GM11168 (cell line): ENCODE measurements around the gene TDRD7.

Experiments used
- in situ Hi-C: fragments of 300-500 bp; cut with MboI; formaldehyde crosslinking; loops from one replicate; pipeline ENCODE4 v1.12.0; 2022; ENCODE audit warnings: low sequenced_read_pairs; ENCODE audit not compliant: unreplicated experiment

Gene TDRD7

DNA sequence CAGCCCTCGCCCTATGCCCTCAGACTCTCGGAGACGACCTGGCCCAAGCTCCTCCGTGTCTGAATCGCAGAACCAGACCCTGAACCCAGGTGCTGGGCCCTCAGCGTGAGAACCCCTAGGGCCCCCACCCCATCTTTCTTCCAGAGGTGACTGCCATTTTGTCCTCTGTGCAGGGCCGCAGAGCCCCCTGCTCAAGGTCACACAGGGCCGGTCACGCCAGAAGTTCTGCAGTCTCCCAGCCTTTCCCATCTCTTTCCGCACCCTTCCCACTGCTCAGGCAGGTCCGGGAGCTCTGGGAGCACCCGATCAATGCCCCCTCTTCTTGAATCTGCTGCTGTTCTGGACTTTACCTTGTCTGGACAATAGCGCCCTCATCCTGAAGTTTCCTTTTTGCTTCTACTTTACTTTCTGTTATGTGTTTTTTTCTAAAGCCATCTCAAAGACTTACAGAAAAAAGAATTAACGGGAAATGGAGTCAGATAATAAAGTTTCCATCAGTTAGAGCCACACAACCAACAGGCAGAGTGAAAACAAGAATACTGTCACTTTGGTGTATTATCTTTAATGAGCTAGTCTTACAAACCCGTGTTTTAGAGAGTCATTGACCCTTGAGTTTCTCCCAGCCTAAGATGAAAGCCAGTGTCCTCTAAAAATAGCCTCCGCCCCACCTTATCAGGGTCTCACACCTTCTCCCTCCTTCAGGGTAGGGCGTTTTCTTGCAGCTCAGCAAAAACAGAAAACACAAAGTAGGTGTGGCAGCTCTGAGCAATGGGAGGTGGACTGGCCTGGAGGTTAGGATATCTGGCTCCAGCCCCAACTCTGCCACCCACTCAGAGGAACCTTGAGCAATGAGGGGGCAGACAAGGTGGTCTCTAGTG, 91.3 kb downstream of the TDRD7 start:
- in situ Hi-C loops: no loop called here

GRCh38 chr9:97503862-97504210, 91.9 kb downstream of the TDRD7 start:
- in situ Hi-C loops: no loop called here

- in situ Hi-C loops: no loop called here
Observed at GRCh38 chr9:97504381-97505216, 92.7 kb downstream of the TDRD7 start.

GRCh38 chr9:97505845-97506244, 93.9 kb downstream of the TDRD7 start:
- in situ Hi-C loops: no loop called here

DNA sequence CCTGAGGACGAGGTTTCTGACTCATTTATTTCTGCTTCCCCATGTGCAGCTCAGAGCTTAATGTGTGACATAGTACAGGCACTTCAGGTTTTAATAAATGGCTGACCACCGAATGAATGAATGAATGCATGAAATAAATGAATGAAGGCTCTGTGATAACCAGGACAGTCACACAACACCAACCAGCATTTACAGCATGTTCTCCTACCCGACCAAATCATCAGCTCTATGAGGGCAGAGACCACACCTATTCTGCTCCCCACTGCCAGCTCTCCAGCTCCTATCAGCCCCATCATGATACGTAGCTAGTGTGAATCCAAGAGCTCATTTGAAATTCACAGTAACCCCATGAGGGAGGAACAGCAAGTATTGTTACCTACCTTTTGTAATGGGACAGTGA, 94.4 kb downstream of the TDRD7 start:
- in situ Hi-C loops: no loop called here

- in situ Hi-C loops: no loop called here
Observed at GRCh38 chr9:97506787-97507186, 94.9 kb downstream of the TDRD7 start.

DNA sequence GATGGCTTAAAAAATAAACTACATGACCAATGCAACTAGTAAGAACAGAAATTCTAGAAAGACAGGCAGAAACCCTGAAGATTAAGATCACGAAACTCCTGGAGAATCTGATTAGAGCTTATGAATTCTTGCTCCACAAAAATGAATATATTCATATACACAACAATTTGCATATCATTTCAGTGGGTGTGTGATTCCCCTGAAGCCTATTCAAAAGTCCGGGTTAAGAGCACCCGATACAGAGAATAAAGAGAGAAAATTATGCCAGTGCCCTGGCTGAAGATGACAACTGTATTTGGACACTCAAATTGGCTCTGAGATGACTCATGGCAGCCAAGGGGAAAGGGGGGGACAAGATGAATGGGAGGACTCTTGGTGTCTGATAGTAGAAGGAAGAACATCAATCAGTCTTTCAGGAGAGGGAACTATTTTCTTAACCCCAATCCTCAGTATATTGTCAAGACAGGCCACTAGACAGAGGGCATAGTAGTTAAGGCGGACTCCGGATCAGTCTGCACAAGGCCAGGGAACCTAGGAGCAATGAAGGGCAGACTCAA, 95.6 kb downstream of the TDRD7 start:
- in situ Hi-C loops: no loop called here

DNA sequence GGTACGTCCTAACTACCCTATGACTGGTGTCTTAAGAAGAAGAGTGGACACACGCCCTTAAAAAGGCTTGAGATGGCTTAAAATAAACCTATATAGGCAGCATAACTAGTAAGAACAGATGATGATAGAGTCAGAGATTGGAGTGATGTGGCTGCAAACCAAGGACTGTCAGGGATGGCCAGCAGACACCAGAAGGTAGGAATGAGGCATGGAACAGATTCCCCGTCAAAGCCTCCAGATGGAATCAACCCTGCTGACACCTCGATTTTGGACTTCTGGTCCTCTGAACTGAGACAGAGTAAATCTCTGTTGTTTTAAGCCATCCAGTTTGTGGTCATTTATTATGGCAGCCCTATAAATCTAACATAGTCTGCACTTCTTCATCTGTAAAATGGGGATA, 97.0 kb downstream of the TDRD7 start:
- in situ Hi-C loops: no loop called here

GRCh38 chr9:97510797-97511654, 99.1 kb downstream of the TDRD7 start:
- in situ Hi-C loops: no loop called here

- in situ Hi-C loops: no loop called here
Observed at GRCh38 chr9:97511655-97512427, 99.9 kb downstream of the TDRD7 start.

DNA sequence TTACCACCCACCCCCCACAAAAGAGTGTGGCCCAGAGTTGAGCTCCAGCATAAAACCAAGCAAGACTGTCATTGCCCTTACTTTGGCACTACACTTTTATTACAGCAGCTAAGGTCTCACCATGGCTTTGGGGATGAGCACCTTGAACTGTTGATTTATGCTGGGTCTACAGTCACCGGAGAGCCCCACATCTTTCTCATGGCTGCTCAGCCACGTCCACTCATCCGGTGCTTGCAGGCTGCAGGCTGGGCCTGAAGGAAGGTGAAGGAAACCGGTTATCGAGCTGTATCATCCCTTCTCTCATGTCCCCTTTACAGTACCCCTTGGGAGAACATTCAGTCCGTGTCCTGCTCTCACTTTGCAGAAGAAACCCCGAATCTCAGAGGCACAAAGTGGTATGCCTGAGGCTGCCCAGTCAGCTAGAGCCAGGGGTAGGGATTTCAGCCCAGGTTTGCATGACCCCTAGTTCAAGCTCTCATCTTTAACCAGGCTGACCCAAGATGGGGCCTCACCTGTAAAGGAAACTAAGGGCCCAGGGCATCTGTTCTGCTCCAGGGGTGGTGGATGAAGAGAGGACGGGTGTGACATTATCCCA, 101.2 kb downstream of the TDRD7 start:
- in situ Hi-C loops: no loop called here

GRCh38 chr9:97514531-97514930, 102.6 kb downstream of the TDRD7 start:
- in situ Hi-C loops: no loop called here

DNA sequence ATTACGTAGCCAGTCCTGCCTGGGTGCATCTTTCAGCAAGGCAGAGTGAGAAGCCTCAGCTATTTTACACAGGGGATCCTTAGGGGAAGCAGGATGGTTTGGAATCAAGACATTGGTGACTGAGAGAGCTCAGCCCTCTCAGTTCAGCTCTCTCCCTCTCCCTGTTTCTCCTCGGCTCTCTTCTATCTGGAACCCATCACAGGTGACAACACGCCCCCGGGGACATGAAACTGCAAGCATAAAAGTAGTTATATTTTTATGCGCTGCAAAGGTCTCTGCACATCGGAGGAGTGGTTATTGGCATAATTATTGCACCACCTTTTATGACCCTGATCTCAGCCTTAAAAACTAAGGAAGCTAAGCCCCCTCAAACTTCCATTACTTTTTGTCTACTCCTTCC, 103.8 kb downstream of the TDRD7 start:
- in situ Hi-C loops: no loop called here

- in situ Hi-C loops: no loop called here
Observed at GRCh38 chr9:97516111-97516510, 104.2 kb downstream of the TDRD7 start.

DNA sequence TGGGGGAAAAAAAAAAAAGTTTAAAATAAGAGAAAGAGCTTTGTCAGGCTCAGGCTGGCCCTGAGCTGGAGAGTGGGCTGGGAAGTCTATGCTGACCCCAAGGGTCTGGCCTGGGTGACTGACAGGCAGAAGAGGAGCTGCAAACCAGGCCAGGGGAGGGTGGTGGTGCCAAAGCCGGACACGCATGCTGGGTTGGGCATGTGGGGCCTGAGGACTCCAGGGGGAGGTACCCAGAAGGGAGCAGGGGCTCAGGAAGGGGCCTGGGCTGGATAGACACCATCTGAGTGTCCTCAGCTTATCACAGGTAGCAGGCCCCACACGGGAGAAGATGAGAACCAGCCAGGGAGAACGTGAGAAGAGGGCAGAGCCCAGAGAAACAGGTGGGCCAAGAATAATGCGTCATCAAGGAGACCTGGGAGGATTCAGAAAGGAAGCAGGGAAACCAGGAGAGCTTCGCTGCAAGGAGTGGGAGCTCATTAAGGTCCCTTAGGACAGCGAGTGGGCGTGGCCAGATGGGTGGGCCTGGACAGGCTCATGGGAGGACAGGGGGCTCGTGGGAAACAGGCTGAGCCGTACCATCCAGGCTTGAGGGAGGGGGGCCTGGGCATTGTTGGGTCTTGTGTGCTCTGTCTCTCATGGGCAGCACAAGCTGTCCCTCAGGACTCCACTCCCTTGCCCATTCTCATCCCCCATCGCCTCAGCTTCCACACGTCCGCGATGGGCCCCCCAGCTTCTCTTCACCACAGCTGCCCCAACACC, 105.6 kb downstream of the TDRD7 start:
- in situ Hi-C loops: no loop called here

DNA sequence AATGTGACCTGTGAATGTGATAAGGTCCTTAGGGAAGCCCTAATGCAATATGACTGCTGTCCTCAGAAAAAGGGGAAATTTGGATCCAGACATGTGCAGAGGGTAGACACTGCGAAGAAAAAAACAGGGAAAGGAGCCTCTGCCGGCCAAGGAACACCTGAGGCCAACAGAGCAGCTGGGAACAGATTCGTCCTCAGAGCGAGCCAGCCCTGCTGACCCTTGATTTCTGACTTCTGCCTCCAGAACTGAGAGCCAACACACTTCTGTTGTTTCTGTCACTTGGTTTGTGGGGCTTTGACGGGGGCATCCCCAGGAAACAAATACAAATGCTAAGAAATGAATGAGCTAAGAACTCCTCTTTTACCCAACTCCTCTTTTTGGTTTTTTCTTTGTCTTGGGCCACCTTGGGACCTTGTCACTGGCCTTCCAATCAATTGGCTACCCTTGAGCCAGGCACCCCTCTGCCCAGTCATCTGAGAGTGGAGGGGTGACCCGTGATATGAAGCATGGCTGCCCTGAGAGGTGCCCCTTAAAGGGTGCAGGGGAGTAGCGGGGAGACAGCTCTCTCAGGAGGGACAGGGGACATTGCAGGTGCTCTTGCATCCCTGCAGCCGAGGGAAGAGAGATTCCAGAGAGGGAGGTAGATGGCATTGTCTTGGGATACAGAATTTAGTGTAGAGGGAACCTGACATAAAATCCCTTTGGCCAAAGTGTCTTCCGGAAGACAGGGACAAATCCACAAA, 106.4 kb downstream of the TDRD7 start:
- in situ Hi-C loops: no loop called here

DNA sequence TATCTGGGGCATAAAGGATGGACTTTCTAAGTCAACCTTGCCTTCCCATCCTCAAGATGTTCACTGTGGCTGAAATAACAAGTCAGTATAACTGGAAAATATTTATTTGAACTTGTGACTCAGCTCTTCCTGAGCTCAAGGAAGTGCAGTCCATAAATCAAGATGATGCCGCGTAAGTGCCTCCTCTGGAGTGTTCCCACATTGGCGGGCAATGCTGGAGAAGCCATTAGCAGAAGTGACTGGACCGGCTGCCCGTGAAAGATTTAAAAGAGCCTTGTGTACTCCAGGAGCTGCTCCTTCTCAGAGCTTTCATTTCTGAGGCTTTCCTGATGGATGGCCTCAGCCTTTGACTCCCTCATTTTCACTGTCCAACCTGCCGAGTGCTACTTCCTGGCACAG, 107.0 kb downstream of the TDRD7 start:
- in situ Hi-C loops: no loop called here

- in situ Hi-C loops: no loop called here
Observed at GRCh38 chr9:97519441-97519970, 107.6 kb downstream of the TDRD7 start.
